Measurements from ENCODE around the gene MYRIP.
"Not testable (repeated sequence)": the region's sequence is repeated elsewhere in the genome, so short reads cannot be mapped to it uniquely, and the experiment has no call there.

MYRIP gene

DNA sequence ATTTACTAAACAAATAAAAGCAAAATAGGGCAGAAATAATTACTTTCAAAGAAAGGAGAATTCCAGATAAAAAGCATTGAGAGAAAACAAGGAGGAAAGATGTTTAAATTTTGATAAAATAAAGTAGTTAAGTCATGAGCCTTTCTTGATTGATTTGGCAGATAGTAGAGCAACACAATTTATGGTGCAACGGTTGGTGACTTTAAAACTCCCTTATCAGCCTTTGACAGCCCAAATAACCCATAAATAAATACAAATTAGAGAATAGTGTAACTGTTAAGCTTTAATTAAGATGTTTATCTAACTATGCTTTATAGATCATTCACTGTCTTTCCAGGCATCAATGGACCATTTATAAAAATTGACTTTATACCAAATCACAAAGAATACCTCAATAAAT, 446.1 kb downstream of the MYRIP start:
- Mint-ChIP-seq H3K4me3 (no peak overlapping the region), H3K36me3 (ENCODE audit: insufficient read depth) (no peaks in the 10 kb centered on the region), H3K27ac (no peak overlapping the region), H3K27me3 (peaks cover 0 to 5% of the 10 kb centered on the region in 2 donors), H3K9me3 (no peaks in the 10 kb centered on the region), H3K4me1 (ENCODE audit: low read depth in 2 of 2) (no peaks in the 10 kb centered on the region)
- ATAC-seq (replicated peaks) (no peak), DNase-seq (no peak)

DNA sequence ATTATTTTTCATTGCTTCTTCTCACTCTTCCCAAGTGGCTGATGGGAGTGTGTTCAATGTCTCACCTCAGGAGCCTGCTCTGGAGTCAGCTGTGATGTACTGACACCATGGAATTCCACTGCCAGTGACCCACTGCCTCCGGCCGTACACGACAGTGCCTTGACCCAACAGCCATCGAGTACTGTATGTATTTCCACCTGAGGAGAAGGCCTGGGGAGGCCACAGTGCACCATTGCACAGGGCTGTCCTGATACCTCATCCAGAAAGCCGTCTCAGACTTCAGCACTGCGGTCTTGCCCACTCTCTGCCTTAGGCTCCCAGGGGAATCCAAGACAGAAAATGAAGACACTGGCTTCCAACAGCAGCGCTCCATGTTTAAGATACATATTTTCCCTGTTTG, 448.7 kb downstream of the MYRIP start:
- Mint-ChIP-seq H3K4me1 (ENCODE audit: low read depth in 2 of 2) (no peaks in the 10 kb centered on the region), H3K27me3 (peaks cover 0 to 5% of the 10 kb centered on the region in 2 donors), H3K4me3 (no peak overlapping the region), H3K27ac (no peak overlapping the region), H3K36me3 (ENCODE audit: insufficient read depth) (no peaks in the 10 kb centered on the region), H3K9me3 (no peaks in the 10 kb centered on the region)
- ATAC-seq (replicated peaks) = no peak
- no peak for DNase-seq

DNA sequence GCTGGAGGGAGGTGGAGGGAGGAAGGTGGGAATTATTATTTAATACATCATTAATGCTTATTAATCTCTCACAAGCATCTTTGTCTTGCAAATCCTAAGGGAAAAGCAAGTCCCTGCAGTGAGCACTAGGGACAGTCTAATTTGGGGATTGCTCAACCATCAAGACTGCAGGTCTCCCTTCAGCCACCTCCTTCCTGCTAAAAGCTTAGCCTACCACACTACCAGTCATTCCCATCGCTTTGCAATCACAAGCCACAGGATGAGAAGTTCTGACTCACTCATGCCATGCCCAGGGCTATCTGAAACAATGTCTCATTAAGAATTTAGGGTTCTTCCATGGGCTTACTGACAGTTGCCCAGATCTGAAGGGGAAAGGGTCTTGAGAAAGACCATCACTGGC, 449.1 kb downstream of the MYRIP start:
- Mint-ChIP-seq H3K27me3 (peaks cover 0 to 5% of the 10 kb centered on the region in 2 donors), H3K4me1 (ENCODE audit: low read depth in 2 of 2) (no peaks in the 10 kb centered on the region), H3K27ac (no peak overlapping the region), H3K4me3 (no peak overlapping the region), H3K36me3 (ENCODE audit: insufficient read depth) (no peaks in the 10 kb centered on the region), H3K9me3 (no peaks in the 10 kb centered on the region)
- DNase-seq = no peak
- ATAC-seq (replicated peaks) = no peak

GRCh38 chr3:40262331-40262730, 452.9 kb downstream of the MYRIP start:
- H3K9me3 Mint-ChIP-seq = no peaks in the 10 kb centered on the region
- no peaks in the 10 kb centered on the region for H3K27me3 Mint-ChIP-seq
- no peak overlapping the region for H3K4me3 Mint-ChIP-seq
- no peak for ATAC-seq (replicated peaks)
- no peak for DNase-seq
- peak overlapping the region in 1 of 2 donors; percentile 47 for H3K27ac Mint-ChIP-seq
- no peaks in the 10 kb centered on the region for H3K4me1 Mint-ChIP-seq (ENCODE audit: low read depth in 2 of 2)
- no peaks in the 10 kb centered on the region for H3K36me3 Mint-ChIP-seq (ENCODE audit: insufficient read depth)

DNA sequence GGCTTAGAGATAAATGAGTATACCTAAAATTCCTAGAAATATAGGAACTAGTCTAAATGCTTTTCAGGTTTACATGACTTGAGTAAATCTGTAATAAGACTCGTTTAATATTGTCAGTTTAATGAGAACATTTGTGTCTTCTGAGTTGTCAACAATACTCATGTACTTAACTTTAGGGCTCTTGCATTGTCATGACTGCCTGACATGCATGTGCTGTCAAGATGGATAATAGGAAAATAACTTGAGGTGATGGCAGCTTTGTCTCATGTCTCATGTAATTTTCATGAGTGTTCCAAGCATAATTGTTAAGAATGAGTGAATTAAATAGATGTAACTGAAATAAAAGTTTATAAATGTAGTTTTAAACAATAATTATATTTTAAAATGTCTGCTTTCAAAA, 455.0 kb downstream of the MYRIP start:
- ATAC-seq (replicated peaks) = no peak
- DNase-seq = no peak
- Mint-ChIP-seq H3K27me3 (no peaks in the 10 kb centered on the region), H3K4me3 (no peak overlapping the region), H3K36me3 (ENCODE audit: insufficient read depth) (no peaks in the 10 kb centered on the region), H3K4me1 (ENCODE audit: low read depth in 2 of 2) (no peaks in the 10 kb centered on the region), H3K9me3 (no peaks in the 10 kb centered on the region), H3K27ac (no peak overlapping the region)

DNA sequence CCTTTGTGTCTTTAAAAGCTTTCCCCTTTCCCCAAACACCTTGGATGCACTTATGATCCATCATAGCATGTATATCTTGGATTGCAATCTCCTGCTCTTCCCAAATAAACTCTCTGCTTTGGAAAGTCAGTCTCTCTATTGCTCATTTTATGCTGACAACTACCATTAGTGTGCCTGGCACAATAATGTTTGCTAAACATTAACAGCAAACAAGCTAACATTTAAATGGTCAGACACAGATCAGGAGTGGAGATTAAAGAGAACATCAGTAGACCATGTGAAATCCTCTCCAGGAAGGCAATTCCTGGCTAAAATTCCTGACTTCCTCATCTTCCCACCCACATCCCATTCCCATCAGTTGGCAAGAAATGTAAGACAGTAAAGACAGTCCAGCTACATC, 455.8 kb downstream of the MYRIP start:
- Mint-ChIP-seq H3K4me1 (ENCODE audit: low read depth in 2 of 2) (no peaks in the 10 kb centered on the region), H3K4me3 (no peak overlapping the region), H3K36me3 (ENCODE audit: insufficient read depth) (no peaks in the 10 kb centered on the region), H3K27me3 (no peaks in the 10 kb centered on the region), H3K9me3 (no peaks in the 10 kb centered on the region), H3K27ac (no peak overlapping the region)
- ATAC-seq (replicated peaks) (no peak), DNase-seq (no peak)

GRCh38 chr3:40267937-40268724, 458.7 kb downstream of the MYRIP start:
- Mint-ChIP-seq H3K36me3 (ENCODE audit: insufficient read depth) (no peaks in the 10 kb centered on the region), H3K27me3 (peaks cover 6% of the 10 kb centered on the region in 2 donors)
- no peak for ATAC-seq (replicated peaks)

DNA sequence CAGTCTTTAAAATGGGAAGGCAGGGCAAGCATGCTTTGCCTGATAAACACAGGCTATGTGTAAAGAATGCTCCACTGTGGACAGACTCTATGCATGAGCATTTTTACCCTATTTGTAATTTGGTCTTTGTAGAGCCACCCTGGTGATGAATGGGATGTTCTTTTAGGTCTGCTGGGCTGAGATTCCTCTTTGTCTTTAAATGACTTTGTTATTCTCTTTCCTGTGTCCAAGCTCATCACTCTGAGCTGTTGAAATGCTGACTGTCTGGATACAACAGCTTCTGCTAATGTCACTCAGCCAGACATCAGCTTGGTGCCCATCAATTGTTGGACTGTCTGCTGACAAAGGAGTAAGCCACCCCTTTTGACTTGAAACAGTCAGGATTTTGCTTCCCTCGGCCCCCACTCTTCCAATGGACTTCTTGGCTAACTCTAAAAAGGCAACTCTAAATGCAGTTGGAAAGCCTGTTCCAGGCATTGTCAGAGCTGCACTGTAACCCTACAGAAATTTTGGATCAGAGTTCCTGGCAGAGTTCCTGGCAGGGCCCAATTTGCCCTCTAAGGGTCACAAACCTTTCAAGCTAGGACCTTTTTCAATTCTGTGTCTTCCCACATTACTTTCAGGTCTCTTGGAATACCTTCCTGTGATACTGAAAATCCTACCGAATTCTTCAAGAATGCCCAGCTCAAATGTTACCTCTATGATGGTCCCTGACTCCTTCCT, 459.6 kb downstream of the MYRIP start:
- Mint-ChIP-seq H3K9me3 (no peaks in the 10 kb centered on the region), H3K27me3 (peaks cover 8% of the 10 kb centered on the region in 2 donors), H3K36me3 (ENCODE audit: insufficient read depth) (no peaks in the 10 kb centered on the region), H3K4me3 (no peak overlapping the region), H3K27ac (no peak overlapping the region), H3K4me1 (ENCODE audit: low read depth in 2 of 2) (peaks cover under 1% of the 10 kb centered on the region in 2 donors)
- ATAC-seq (replicated peaks) (no peak), DNase-seq (no peak)

More at GRCh38 chr3:40267937-40268724, 458.7 kb downstream of the MYRIP start:
- no peak overlapping the region for H3K27ac Mint-ChIP-seq
- DNase-seq = no peak
- no peak overlapping the region for H3K4me3 Mint-ChIP-seq
- no peaks in the 10 kb centered on the region for H3K4me1 Mint-ChIP-seq (ENCODE audit: low read depth in 2 of 2)
- H3K9me3 Mint-ChIP-seq = no peaks in the 10 kb centered on the region

- no peak overlapping the region for H3K27ac Mint-ChIP-seq
- peaks cover 8% of the 10 kb centered on the region in 2 donors for H3K27me3 Mint-ChIP-seq
- H3K4me3 Mint-ChIP-seq = no peak overlapping the region
- H3K9me3 Mint-ChIP-seq = no peaks in the 10 kb centered on the region
- H3K4me1 Mint-ChIP-seq (ENCODE audit: low read depth in 2 of 2) = peaks cover 3 to 5% of the 10 kb centered on the region in 2 donors
- DNase-seq (no peak), ATAC-seq (replicated peaks) (no peak)
- no peaks in the 10 kb centered on the region for H3K36me3 Mint-ChIP-seq (ENCODE audit: insufficient read depth)
Observed at GRCh38 chr3:40278791-40279190, 469.4 kb downstream of the MYRIP start.

GRCh38 chr3:40281995-40282394, 472.6 kb downstream of the MYRIP start:
- Mint-ChIP-seq H3K27ac (no peak overlapping the region), H3K27me3 (no peaks in the 10 kb centered on the region), H3K9me3 (no peaks in the 10 kb centered on the region), H3K36me3 (ENCODE audit: insufficient read depth) (no peaks in the 10 kb centered on the region), H3K4me3 (no peak overlapping the region), H3K4me1 (ENCODE audit: low read depth in 2 of 2) (no peaks in the 10 kb centered on the region)
- no peak for ATAC-seq (replicated peaks)
- no peak for DNase-seq

DNA sequence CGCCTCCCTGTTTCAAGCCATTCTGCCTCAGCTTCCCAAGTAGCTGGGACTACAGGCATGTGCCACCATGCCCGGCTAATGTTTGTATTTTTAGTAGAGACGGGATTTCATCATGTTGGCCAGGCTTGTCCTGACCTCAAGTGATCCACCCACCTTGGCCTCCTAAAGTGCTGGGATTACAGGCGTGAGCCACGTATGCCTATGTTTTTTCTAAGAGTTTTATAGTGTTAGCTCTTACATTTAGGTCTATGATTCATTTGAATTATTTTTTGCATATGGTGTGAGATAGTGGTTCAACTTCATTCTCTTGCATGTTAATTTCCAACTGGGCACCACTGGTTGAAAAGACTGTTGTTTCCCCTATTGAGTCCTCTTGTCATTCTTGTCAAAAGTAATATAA, 473.6 kb downstream of the MYRIP start:
- not testable (repeated sequence) for ATAC-seq (replicated peaks); H3K9me3 Mint-ChIP-seq; H3K4me3 Mint-ChIP-seq; H3K36me3 Mint-ChIP-seq (ENCODE audit: insufficient read depth); H3K4me1 Mint-ChIP-seq (ENCODE audit: low read depth in 2 of 2); H3K27ac Mint-ChIP-seq; DNase-seq; H3K27me3 Mint-ChIP-seq

GRCh38 chr3:40287248-40287647, 477.8 kb downstream of the MYRIP start:
- H3K27ac Mint-ChIP-seq = no peak overlapping the region

DNA sequence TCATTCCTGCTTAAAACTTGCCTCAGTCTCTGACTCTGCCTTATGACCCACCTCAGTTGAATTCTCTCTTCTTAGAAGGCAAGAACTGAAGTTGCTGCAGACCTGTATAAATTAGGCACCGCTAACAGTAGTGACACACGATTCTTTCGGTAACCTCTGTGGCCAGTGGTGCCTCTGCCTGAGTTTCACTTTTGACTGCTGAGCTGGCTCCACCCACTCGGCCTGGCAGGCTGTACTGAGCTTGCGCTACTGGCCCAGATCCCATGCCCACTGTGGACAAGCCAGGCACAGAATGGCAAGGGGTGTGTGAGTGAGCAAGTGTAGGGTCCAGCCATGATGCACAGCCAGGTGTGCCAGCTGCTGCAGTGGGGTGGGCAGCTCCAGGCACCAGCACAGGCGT, 481.0 kb downstream of the MYRIP start:
- H3K9me3 Mint-ChIP-seq = no peaks in the 10 kb centered on the region
- peak overlapping the region; percentile 63 to 88 for H3K27ac Mint-ChIP-seq
- peak; percentile 99 for ATAC-seq (replicated peaks)

More at GRCh38 chr3:40287248-40287647, 477.8 kb downstream of the MYRIP start:
- DNase-seq = no peak
- ATAC-seq (replicated peaks) = no peak
- Mint-ChIP-seq H3K9me3 (no peaks in the 10 kb centered on the region), H3K4me1 (ENCODE audit: low read depth in 2 of 2) (peaks cover 8 to 15% of the 10 kb centered on the region in 2 donors), H3K4me3 (no peak overlapping the region), H3K36me3 (ENCODE audit: insufficient read depth) (no peaks in the 10 kb centered on the region), H3K27me3 (no peaks in the 10 kb centered on the region)

GRCh38 chr3:40291471-40291870, 482.1 kb downstream of the MYRIP start:
- DNase-seq (no peak), ATAC-seq (replicated peaks) (no peak)
- H3K27me3 Mint-ChIP-seq = no peaks in the 10 kb centered on the region
- H3K4me3 Mint-ChIP-seq = no peak overlapping the region
- H3K4me1 Mint-ChIP-seq (ENCODE audit: low read depth in 2 of 2) = peaks cover 8 to 15% of the 10 kb centered on the region in 2 donors
- H3K27ac Mint-ChIP-seq = no peak overlapping the region
- H3K36me3 Mint-ChIP-seq (ENCODE audit: insufficient read depth) = no peaks in the 10 kb centered on the region
- H3K9me3 Mint-ChIP-seq = no peaks in the 10 kb centered on the region

More for the DNA sequence above, 481.0 kb downstream of the MYRIP start:
- Mint-ChIP-seq H3K36me3 (ENCODE audit: insufficient read depth) (no peaks in the 10 kb centered on the region), H3K4me1 (ENCODE audit: low read depth in 2 of 2) (peaks cover 8 to 15% of the 10 kb centered on the region in 2 donors), H3K27me3 (no peaks in the 10 kb centered on the region), H3K4me3 (peak overlapping the region; percentile 69 to 72)
- DNase-seq = peak; percentile 21 to 41 (median 29)

All from effector memory CD8-positive, alpha-beta T cell (primary cell).